Mucosa of descending colon (tissue), 3 donors: ENCODE data around the gene SSBP1. TPM values are rescaled to one million over a fixed set of nuclear protein-coding genes. Genes with fewer than 3 reads are reported as not detected.

Experiments used
- ATAC-seq: fragments of 200-7000 bp; cut with Tn5 transposase; one replicate; pipeline ENCODE4 v1.9.1; 2020; ENCODE audit warnings: mild to moderate bottlenecking, moderate library complexity
- DNase-seq, 3 donors: peaks; one replicate each; pipeline ENCODE4 v3.0.0-alpha.2; 2020
- H3K36me3 ChIP-seq: fragments of 200-600 bp; one replicate; pipeline ENCODE4 v1.8.0; 2021; ENCODE audit warnings: low read depth, mild to moderate bottlenecking
- H3K4me1 ChIP-seq: fragments of 200-600 bp; one replicate; pipeline ENCODE4 v1.8.0; 2021; ENCODE audit warnings: low read depth, mild to moderate bottlenecking
- H3K4me3 ChIP-seq: fragments of 200-600 bp; one replicate; pipeline ENCODE4 v1.8.0; 2021; ENCODE audit warnings: mild to moderate bottlenecking
- H3K9me3 ChIP-seq: fragments of 200-600 bp; one replicate; pipeline ENCODE4 v1.8.0; 2021; ENCODE audit warnings: mild to moderate bottlenecking
- CTCF ChIP-seq: fragments of 200-600 bp; IDR thresholded peaks from one replicate; pipeline ENCODE4 v1.8.0; 2022; ENCODE audit warnings: antibody characterized with exemption, mild to moderate bottlenecking
- intact Hi-C, 2 donors: fragments of 100-400 bp; cut with DNase I in 1 of 2; cut with micrococcal nuclease in 1 of 2; formaldehyde crosslinking; loops; one replicate each; pipeline versions ENCODE4 v1.11.0 to v1.11.1; 2022; cut with DNase I, micrococcal nuclease
- total RNA-seq, 3 donors: library from RNA; stranded (reverse); fragmentation: NEBNext Ultra II Directional in 2 of 3; extraction: Animal tissue kit (Norgen Biotek cat#: 25700) in 2 of 3; gene quantifications; one replicate each; pipeline versions ENCODE4 v1.2.1 to v1.2.4, GENCODE V29; 2021 to 2023
- donor health status: DM: no; HTN: no; CAD: no; lungs with moderate emphysema.
- donor health status: DM: no; HTN: no; CAD: no.
- donor health status: DM: no; HTN: yes; CAD: no.

The SSBP1 gene
- total RNA-seq, 3 donors from 2014 or later: 67.3 to 96.4 (median 81.6) TPM

GRCh38 chr7:141737118-141737835 lies 881 bp upstream of the SSBP1 start:
- no peaks in the 10 kb centered on the region for H3K36me3 ChIP-seq
- peaks cover 7% of the 10 kb centered on the region for H3K4me1 ChIP-seq
- no peak for TF ChIP-seq CTCF
- intact Hi-C loops: loop anchor here in 1 of 2 donors (5.0 kb wide), 1 partner anchor 35 kb away; the partner anchor contains the start of gene DENND11
- ATAC-seq: peak; percentile 60
- peak overlapping the region; percentile 39 for H3K4me3 ChIP-seq
- peak; percentile 38 to 53 (median 39) for DNase-seq
- no peaks in the 10 kb centered on the region for H3K9me3 ChIP-seq

- Histone ChIP-seq H3K9me3 (no peaks in the 10 kb centered on the region), H3K36me3 (no peaks in the 10 kb centered on the region), H3K4me3 (peak overlapping the region; percentile 39), H3K4me1 (peaks cover 7% of the 10 kb centered on the region)
- no peak for TF ChIP-seq CTCF
- intact Hi-C loops: loop anchor here in 1 of 2 donors (2.0 to 5.0 kb wide), 2 partner anchors 36 to 84 kb away; partner anchors contain the start of gene DENND11
- ATAC-seq (no peak), DNase-seq (no peak)
Measured at GRCh38 chr7:141738592-141739013, 445 bp downstream of the SSBP1 start.

GRCh38 chr7:141739250-141739649 lies 1.1 kb downstream of the SSBP1 start:
- DNase-seq (no peak), ATAC-seq (no peak)
- Histone ChIP-seq H3K36me3 (no peaks in the 10 kb centered on the region), H3K4me1 (peaks cover 7% of the 10 kb centered on the region), H3K4me3 (no peak overlapping the region), H3K9me3 (no peaks in the 10 kb centered on the region)
- no peak for TF ChIP-seq CTCF
- intact Hi-C loops: loop anchor here in 1 of 2 donors (2.0 to 5.0 kb wide), 2 partner anchors 37 to 84 kb away; partner anchors contain the start of gene DENND11

GRCh38 chr7:141742229-141742628 lies 4.1 kb downstream of the SSBP1 start:
- no peaks in the 10 kb centered on the region for H3K36me3 ChIP-seq
- no peaks in the 10 kb centered on the region for H3K9me3 ChIP-seq
- H3K4me3 ChIP-seq: no peak overlapping the region
- no peak for TF ChIP-seq CTCF
- DNase-seq (no peak), ATAC-seq (no peak)
- H3K4me1 ChIP-seq: peaks cover 7% of the 10 kb centered on the region
- intact Hi-C loops: no loop called here

DNA sequence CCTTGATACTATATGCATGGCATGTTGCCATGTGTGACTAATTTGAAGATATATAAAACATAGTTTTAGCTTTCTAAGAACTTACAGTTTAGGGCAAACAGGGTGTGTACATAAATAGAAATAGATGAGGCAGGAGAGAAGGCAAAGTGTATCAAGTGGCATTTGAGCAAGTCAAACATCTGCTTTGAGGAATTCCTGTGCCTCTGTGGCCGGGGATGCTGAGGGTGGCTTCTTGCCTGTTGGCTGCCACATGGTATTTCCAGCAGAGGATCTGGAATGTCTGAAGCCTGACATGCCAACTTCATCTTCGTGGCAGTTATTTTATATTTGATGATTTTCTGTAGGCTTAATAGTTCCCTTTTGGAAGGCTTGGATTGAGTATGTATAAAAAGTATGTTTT lies 6.0 kb downstream of the SSBP1 start:
- no peak for TF ChIP-seq CTCF
- DNase-seq: no peak
- intact Hi-C loops: no loop called here
- Histone ChIP-seq H3K9me3 (no peaks in the 10 kb centered on the region), H3K4me1 (peaks cover 2% of the 10 kb centered on the region), H3K4me3 (no peak overlapping the region), H3K36me3 (no peaks in the 10 kb centered on the region)
- ATAC-seq: no peak
